Tibial nerve (tissue), 3 donors: ENCODE data around the gene PRSS50.

Experiments used
- POLR2A ChIP-seq, 2 donors: fragments of 450-650 bp; IDR thresholded peaks; one replicate each; pipeline ENCODE4 v1.6.1; 2017; ENCODE audit warnings: antibody characterized with exemption in 2 of 2, mild to moderate bottlenecking in 2 of 2, moderate library complexity in 2 of 2
- TF ChIP-seq, protein P1 (sequence below), 5 experiments: fragments of 200-600 bp in 3 of 5; fragments of 450-650 bp in 2 of 5; sonication (generic) in 3 of 5; IDR thresholded peaks; one replicate each; pipeline ENCODE4 v1.5.1; 2016 to 2019; ENCODE audit warnings: antibody characterized with exemption in 5 of 5, mild to moderate bottlenecking in 3 of 5, moderate library complexity in 2 of 5

DNA sequence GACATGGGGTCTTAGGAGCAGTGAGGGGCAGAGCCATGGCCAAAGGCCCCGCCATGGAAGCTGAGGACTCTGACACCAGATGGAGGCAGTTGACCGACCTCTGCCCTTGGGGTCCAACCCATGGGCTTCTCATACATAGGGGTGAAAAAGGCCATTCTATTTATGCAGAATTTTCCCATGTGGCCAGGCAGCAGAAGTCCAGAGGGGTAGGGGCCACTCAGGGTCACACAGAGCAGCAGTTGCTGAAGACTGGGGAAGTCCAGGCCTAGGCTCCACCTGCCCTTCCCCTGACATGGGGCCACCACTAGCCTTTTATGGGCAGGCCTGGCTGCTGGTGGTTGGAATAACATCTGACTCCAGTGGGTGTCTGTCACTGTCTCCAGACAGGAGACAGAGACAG, 6.4 kb downstream of the PRSS50 start:
- TF ChIP-seq, protein P1, sequence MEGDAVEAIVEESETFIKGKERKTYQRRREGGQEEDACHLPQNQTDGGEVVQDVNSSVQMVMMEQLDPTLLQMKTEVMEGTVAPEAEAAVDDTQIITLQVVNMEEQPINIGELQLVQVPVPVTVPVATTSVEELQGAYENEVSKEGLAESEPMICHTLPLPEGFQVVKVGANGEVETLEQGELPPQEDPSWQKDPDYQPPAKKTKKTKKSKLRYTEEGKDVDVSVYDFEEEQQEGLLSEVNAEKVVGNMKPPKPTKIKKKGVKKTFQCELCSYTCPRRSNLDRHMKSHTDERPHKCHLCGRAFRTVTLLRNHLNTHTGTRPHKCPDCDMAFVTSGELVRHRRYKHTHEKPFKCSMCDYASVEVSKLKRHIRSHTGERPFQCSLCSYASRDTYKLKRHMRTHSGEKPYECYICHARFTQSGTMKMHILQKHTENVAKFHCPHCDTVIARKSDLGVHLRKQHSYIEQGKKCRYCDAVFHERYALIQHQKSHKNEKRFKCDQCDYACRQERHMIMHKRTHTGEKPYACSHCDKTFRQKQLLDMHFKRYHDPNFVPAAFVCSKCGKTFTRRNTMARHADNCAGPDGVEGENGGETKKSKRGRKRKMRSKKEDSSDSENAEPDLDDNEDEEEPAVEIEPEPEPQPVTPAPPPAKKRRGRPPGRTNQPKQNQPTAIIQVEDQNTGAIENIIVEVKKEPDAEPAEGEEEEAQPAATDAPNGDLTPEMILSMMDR (IDR thresholded peaks at IDR 0.05): no peak
- TF ChIP-seq POLR2A (IDR thresholded peaks at IDR 0.05): no peak
